Kidney epithelial cell (primary cell): ENCODE results near the gene RTP3. TPM values are rescaled to one million over a fixed set of nuclear protein-coding genes. Genes with fewer than 3 reads are reported as not detected.

ENCODE experiments used
- DNase-seq: peaks from one replicate; pipeline ENCODE4 v3.0.0-alpha.2; 2010; ENCODE audit warnings: low read depth
- H3K27me3 ChIP-seq: 2 replicates; pipeline ENCODE4 v1.6.0; 2011; ENCODE audit warnings: low read length; ENCODE audit not compliant: control insufficient read depth, insufficient read depth
- H3K36me3 ChIP-seq: 2 replicates; pipeline ENCODE4 v1.5.1; 2011; ENCODE audit warnings: low read length; ENCODE audit not compliant: control insufficient read depth, insufficient read depth
- H3K4me3 ChIP-seq: 2 replicates; pipeline ENCODE4 v1.5.1; 2011; ENCODE audit warnings: low read depth, mild to moderate bottlenecking, control low read depth, low read length
- total RNA-seq: library from RNA; depleted of rRNA; stranded (reverse); fragments of >200 nt; gene quantifications from 2 replicates; pipeline ENCODE4 v1.2.3, GENCODE V29; 2015
- TF ChIP-seq, protein P1 (sequence below): IDR thresholded peaks from 2 replicates; pipeline ENCODE4 v1.5.1; 2011; ENCODE audit warnings: mild to moderate bottlenecking, moderate library complexity, low read length, control low read depth, inconsistent platforms; ENCODE audit not compliant: insufficient read depth, poor library complexity, severe bottlenecking

Gene RTP3
- total RNA-seq, 1 donor from 2014 or later = not detected

DNA sequence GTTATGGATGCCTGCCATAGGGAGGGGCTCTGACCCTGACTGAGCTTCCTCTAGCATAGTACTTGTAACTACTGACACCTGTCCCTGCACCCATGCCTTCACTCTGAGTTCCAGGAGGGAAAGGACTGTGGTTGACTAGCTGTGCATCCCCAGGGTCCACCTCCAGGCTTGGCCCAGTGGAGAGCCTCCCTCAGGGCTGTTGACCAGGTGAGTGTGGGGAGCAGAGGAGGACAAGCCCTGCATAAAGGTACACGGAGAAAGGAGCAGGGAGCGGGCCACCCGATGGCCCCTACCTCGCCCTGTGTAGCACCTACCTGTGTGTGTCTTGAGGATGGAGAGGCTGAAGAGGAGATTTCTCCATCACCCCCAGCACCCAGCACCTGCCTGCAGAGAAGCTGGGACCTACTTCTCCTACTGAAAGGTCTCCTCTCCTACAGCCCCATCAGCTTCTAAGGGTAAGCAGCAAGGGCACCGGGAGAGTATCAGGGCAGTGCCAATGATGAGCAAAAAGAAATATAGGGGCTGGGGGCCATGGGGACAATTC, 26.3 kb upstream of the RTP3 start:
- Histone ChIP-seq H3K4me3 (no peak overlapping the region), H3K27me3 (peaks cover 4% of the 10 kb centered on the region), H3K36me3 (no peaks in the 10 kb centered on the region)
- TF ChIP-seq, protein P1, sequence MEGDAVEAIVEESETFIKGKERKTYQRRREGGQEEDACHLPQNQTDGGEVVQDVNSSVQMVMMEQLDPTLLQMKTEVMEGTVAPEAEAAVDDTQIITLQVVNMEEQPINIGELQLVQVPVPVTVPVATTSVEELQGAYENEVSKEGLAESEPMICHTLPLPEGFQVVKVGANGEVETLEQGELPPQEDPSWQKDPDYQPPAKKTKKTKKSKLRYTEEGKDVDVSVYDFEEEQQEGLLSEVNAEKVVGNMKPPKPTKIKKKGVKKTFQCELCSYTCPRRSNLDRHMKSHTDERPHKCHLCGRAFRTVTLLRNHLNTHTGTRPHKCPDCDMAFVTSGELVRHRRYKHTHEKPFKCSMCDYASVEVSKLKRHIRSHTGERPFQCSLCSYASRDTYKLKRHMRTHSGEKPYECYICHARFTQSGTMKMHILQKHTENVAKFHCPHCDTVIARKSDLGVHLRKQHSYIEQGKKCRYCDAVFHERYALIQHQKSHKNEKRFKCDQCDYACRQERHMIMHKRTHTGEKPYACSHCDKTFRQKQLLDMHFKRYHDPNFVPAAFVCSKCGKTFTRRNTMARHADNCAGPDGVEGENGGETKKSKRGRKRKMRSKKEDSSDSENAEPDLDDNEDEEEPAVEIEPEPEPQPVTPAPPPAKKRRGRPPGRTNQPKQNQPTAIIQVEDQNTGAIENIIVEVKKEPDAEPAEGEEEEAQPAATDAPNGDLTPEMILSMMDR = no peak
- DNase-seq = no peak

DNA sequence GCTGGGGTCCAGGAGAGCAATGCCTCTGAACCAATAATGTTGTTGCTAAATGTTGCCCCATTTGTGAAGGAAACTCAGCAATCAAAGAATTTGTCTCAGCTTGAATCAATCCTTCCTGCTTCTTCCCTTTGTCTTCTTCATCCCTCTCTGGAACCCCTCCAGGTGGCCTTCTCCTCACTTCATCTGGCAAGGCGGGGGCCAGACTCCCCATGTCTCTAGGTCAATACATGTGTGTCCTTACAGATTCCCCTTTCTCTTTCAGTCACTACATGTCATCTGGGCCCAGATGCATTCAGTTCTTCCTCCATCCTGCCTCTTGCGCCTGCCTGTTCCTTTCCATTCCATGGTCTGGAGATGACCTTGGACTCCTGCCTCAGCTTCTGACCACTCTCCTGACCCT, 25.0 kb upstream of the RTP3 start:
- no peak overlapping the region for H3K4me3 ChIP-seq
- peaks cover 4% of the 10 kb centered on the region for H3K27me3 ChIP-seq
- TF ChIP-seq, protein P1 = no peak
- no peak for DNase-seq
- no peaks in the 10 kb centered on the region for H3K36me3 ChIP-seq

DNA sequence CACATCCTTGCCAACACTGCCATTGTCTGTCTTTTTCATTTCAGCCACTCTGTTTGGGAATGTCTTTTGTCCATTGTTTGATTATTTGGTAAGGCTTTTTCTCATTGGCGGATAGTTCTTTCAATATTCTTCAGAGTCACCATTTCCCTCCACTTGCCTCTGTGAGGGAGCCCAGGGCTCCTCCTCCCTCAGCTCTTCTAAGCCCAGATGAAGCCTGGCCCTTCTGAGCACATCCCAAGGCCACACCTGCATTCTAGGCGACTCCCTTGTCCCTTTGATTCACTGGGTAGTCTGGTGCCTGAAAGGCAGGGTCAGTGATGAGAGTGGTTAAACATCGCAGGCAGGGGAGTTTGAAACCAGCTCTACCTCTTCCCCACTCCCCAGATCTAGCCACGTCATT, 20.6 kb upstream of the RTP3 start:
- no peak for DNase-seq
- no peaks in the 10 kb centered on the region for H3K36me3 ChIP-seq
- H3K4me3 ChIP-seq = no peak overlapping the region
- peaks cover 2% of the 10 kb centered on the region for H3K27me3 ChIP-seq
- TF ChIP-seq, protein P1 = no peak

DNA sequence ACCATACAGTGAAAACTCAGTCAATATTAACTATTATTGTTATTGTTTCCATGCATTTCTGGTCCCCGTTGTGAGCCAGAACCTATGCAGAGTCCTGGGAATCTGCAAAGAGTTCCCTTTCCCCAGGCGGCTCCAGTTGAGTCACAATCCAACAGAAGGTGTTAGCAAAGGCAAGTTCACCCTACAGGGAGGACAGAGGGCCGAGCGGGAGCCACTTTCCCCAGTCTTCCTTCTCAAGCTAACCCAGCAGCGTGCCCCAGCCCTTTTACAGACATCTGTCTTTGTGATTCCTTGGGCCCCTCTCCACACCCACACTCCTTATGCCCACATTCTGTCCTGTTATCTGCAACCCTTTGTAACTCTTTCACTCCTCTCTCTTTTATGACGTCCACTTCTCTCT, 20.0 kb upstream of the RTP3 start:
- Histone ChIP-seq H3K36me3 (no peaks in the 10 kb centered on the region), H3K4me3 (no peak overlapping the region), H3K27me3 (no peaks in the 10 kb centered on the region)
- DNase-seq = no peak
- TF ChIP-seq, protein P1 = no peak

DNA sequence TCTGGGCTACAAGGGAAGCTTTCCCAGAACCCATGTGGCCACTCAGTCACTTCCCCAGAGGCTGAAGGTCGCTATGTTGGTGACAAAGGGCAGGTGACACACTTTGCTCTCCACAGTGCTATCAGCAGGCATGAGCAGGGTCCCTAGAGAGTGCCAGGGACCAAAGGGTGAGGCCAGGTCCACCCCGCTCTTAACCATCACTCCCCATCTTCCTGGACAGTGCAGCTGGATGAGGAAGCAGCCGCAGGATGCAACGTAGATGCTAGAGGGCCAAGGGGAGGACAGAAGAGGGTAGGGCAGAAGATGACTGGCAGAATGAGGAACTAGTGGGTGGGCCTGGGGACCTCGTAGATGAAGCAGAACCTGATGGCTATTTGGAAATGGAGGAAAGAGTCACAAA, 19.4 kb upstream of the RTP3 start:
- Histone ChIP-seq H3K4me3 (no peak overlapping the region), H3K27me3 (no peaks in the 10 kb centered on the region), H3K36me3 (no peaks in the 10 kb centered on the region)
- no peak for DNase-seq
- TF ChIP-seq, protein P1 = no peak

DNA sequence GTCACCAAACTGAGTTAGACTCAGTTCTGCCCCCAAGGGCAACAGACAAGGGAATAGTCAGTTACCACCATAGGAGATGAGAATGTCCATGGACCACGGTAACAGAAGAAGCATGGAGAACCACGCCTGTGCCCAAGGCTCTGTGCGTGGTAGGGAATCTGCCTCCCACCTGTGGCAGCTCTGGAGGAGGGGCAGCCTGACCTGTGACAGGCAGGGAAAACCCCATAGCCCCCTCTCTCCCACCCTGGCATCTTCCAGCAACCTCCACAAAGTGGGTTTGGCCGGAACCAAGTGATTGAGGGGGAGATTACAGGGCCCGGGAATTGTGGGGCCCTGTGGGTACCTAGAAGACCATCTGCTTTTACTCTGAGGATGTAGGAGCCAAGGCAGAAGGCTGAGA, 18.8 kb upstream of the RTP3 start:
- no peak overlapping the region for H3K4me3 ChIP-seq
- H3K27me3 ChIP-seq = no peaks in the 10 kb centered on the region
- H3K36me3 ChIP-seq = no peaks in the 10 kb centered on the region
- TF ChIP-seq, protein P1 = no peak
- DNase-seq = no peak
